GM18861 (cell line): ENCODE results near the gene CNKSR2.
"Not testable (repeated sequence)": the region's sequence is repeated elsewhere in the genome, so short reads cannot be mapped to it uniquely, and the experiment has no call there.

ENCODE experiments used
- ATAC-seq: cut with Tn5 transposase; IDR thresholded peaks from one replicate; pipeline ENCODE4 v1.9.1; 2021; ENCODE audit not compliant: unreplicated experiment

The CNKSR2 gene

GRCh38 chrX:21438792-21439191, 64.6 kb downstream of the CNKSR2 start:
- peak; percentile 99 for ATAC-seq

DNA sequence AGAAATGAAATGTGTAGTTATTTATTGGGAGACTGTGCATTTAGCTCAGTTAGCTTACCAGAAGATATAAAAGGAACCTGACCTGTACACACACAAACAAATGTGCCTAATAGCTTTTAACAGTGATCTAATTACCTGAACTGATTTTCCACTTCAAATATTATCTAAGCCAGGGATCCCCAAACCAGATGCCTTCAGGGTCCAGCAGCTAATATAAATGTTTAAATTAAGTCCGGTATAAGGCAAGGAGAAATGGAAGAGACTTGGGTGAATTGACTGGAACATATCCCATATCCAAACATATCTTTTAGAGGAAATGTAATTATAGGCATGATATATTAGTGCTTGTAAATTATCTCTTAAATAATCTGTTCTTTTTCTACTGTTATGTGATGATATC, 66.7 kb downstream of the CNKSR2 start:
- no peak for ATAC-seq

DNA sequence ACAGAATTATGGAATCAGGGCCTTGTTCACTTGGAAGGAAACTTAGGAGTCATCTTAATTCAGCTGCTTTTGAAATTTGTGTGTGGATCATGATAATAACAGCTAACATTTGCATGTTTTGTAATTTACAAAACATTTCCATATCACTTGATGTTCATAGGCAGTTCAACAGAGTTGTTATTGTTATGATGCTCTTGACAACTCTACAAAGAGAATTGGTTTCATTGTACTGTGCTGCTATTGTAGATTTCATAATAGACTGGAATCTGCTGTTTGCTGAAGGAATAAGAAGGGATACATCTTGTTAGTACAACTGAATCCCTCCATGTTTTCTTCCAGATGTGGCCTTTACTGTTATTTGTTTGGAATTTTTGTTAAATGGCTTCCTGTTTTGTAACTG, 83.5 kb downstream of the CNKSR2 start:
- ATAC-seq, result no peak

DNA sequence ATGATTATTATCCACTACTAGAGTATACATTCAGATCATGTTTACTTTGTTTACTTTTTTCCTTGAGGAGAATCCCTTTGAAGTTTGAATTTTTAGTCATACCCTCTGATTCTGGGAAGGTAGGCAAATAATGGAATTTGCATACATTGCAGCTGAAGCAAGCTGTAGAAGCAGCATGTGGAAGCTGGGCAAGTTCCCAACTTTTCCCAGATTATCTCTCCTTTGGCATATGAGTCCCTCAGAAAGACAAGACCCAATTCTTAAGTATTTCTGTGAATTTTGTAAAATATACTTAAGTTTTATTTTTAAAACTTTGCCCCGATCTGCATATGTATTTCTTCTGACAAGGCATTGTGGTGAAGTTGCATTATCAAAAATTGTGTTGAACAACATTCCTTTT, 94.9 kb downstream of the CNKSR2 start:
- no peak for ATAC-seq

- ATAC-seq, result no peak
Observed at GRCh38 chrX:21476909-21477308, 102.7 kb downstream of the CNKSR2 start.

DNA sequence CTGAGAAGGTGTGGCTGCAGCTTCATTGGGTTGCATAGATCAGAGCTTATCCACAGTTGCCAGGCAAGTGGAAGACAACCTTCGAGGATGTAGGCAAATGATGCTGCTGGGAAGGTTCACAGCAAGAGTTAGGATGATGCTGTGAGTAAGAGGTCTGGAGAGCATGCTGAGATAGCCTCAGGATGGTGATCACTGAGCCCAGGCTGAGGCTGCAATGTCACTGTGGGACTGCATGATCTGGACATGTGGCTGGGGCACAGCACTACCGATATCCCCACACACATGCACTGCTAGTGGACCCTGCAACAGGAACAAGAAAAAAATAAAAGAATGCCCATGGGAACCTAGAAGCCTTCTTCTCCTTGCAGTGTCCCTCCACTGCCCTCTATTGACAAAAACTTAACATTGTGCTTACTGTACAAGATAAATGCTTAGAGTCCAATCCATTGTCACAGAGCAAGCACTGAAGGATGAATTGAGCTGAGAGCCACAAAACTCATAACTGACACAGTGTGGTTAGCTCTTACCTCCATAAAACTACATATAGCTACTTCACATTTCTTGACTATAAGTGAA, 105.6 kb downstream of the CNKSR2 start:
- ATAC-seq, result peak; percentile 90

- ATAC-seq, result no peak
Observed at GRCh38 chrX:21481761-21482160, 107.5 kb downstream of the CNKSR2 start.

DNA sequence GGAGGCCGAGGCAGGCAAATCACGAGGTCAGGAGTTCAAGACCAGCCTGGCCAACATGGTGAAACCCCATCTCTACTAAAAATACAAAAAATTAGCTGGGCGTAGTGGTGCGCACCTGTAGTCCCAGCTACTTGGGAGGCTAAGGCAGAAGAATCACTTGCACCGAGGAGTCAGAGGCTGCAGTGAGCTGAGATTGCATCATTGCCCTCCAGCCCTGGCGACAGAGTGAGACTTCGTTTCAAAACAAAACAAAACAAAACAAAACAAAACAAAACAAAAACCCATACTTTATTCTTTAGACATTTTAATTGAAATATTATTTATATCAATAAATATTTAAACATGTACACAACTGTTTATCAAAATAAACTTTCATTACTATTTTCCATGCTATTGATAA, 109.8 kb downstream of the CNKSR2 start:
- not testable (repeated sequence) for ATAC-seq

- ATAC-seq, result no peak
Observed at GRCh38 chrX:21487832-21488231, 113.6 kb downstream of the CNKSR2 start.

- ATAC-seq, result no peak
Observed at GRCh38 chrX:21490341-21490740, 116.1 kb downstream of the CNKSR2 start.

DNA sequence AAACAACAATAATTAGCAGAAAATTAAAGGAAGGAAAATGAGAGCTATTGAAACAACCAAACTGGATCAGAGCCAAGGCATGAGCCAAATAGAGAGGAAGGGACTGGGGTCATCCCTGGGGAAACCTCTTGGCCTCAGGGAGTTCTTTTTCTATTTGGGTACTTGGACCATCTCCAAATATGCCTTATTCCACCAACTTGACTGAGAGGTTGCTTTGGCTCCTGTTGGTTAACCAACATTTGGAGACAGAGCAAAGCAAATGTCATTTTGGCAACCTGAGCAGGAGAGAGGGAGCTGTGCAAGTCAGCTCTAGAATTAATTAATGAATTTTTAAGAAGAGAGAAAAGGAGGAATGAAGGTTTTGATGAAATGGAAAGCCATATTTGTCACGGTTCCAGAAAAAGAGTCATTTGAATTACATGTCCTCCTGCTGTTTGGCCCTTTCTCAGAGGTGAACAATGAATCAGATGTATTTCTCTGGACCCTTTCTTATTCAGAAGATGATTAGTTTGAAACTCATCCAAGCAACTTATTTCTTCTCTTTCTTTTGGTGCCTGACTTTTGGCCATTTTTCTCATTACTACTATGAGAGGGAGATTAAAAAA, 119.1 kb downstream of the CNKSR2 start:
- no peak for ATAC-seq

- peak; percentile 88 for ATAC-seq
Observed at GRCh38 chrX:21503593-21503992, 129.4 kb downstream of the CNKSR2 start.

DNA sequence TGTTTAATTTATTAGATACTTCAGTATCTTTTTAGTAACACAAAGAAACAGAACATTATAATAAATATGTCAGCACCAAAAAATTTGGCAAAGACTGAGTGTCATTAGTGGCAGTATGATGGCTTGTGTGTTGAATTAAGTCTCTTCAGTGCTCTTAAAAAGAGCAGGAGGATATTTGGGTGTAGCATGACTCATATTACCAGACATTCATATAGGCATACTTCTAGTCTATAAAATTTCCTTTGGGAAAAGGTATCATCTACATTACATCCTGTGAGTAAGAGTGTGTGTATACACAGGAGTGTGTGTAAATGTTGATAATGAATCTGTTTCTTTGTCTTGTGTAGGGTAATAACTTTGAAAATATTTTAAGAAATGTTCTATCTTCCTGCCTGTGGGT, 135.7 kb downstream of the CNKSR2 start:
- no peak for ATAC-seq

GRCh38 chrX:21524008-21524407, 149.8 kb downstream of the CNKSR2 start:
- no peak for ATAC-seq

GRCh38 chrX:21528076-21528475, 153.9 kb downstream of the CNKSR2 start:
- no peak for ATAC-seq

DNA sequence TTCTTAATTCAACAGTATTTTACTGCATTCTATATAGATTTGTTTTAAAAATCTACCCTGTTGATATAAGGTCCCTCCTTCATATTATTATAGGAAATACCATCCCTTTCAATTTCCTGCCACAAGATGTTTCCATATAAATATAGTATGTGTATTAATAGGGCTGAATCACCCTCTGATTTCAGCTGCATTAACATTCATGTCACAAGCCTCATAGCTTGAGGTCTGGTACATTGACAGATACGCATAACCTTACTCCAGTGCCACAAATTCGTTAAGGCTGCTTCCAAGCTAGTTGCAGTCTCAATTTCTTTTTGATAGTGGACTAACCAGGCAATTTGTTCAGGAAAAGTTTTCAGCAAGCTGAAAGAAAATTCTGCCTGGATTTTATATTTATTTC, 155.6 kb downstream of the CNKSR2 start:
- ATAC-seq, result no peak

DNA sequence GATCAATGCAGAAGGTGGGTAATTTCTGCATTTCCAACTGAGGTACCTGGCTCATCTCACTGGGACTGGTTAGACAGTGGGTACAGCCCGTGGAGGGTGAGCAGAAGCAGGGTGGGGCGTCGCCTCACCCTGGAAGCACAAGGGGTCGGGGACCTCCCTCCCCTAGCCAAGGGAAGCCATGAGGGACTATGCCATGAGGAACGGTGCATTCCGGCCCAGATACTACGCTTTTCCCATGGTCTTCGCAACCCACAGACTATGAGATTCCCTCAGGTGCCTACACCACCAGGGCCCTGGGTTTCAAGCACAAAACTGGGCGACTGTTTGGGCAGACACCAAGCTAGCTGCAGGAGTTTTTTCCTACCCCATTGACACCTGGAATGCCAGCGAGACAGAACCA, 170.4 kb downstream of the CNKSR2 start:
- ATAC-seq, result not testable (repeated sequence)

DNA sequence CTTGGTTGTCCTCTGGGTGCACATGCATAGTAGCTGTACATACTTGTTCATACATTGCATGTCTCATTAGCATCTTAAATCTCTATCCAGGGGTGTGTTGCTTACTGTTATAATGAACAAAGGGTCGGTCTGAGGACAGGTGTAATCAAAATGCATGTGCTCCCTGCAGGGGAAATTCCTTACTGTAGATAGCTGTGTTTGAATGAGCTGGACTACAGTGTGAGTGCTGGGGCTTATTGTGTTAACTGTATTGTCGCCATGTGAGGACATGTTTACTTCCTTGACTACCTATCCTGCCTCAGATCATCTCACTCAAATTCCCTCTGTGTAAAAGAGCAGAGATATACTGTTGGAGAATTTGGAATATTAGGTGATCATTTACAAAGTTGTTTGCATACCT, 185.2 kb downstream of the CNKSR2 start:
- ATAC-seq, result no peak

- no peak for ATAC-seq
Observed at GRCh38 chrX:21565025-21565424, 190.8 kb downstream of the CNKSR2 start.

- no peak for ATAC-seq
Observed at GRCh38 chrX:21574793-21575192, 200.6 kb downstream of the CNKSR2 start.

GRCh38 chrX:21581479-21581878, 207.3 kb downstream of the CNKSR2 start:
- ATAC-seq, result no peak

- ATAC-seq, result no peak
Observed at GRCh38 chrX:21586001-21586400, 211.8 kb downstream of the CNKSR2 start.
